HCT116 (cell line): Measurements from ENCODE around the gene FBXO21. TPM values are rescaled to one million over a fixed set of nuclear protein-coding genes. Genes with fewer than 3 reads are reported as not detected.

ENCODE experiments used
- ATAC-seq: fragments of 200-7000 bp; cut with Tn5 transposase; 2 replicates; pipeline ENCODE4 v1.9.1; 2020; ENCODE audit warnings: mild to moderate bottlenecking, moderate library complexity
- BruUV-seq: library from RNA; stranded (reverse); fragments of 400-500 nt; replicated peaks from 2 replicates; lab custom pipeline; 2021; lab: Mats Ljungman, UMichigan
- CTCF ChIA-PET: fragments of 300-600 bp; sonication (Branson Sonifier 250); formaldehyde crosslinking; loops from one replicate; lab custom pipeline; 2021; ENCODE audit warnings: antibody characterized with exemption; lab: Charles Lee
- POLR2A ChIA-PET: fragments of 300-600, 350-600 bp; sonication (Branson Sonifier 250); formaldehyde crosslinking; loops from one replicate; lab custom pipeline; 2021; ENCODE audit warnings: antibody characterized with exemption; lab: Charles Lee
- RAD21 ChIA-PET, 2 experiments: fragments of 300-600 bp; sonication (Branson Sonifier 250); formaldehyde crosslinking; loops; one replicate each; lab custom pipeline; 2023; ENCODE audit warnings: low total read pairs in 2 of 2; ENCODE audit not compliant: uncharacterized antibody in 2 of 2, unreplicated experiment in 2 of 2, low non-redundant PET in 1 of 2; lab: Charles Lee
- DNase-seq: peaks from one replicate; pipeline ENCODE4 v3.0.0-alpha.2; 2010; ENCODE audit warnings: low read depth, low spot score
- H2AFZ ChIP-seq: fragments of 200-600 bp; shearing (Covaris generic), sonication (generic); 2 replicates; pipeline ENCODE4 v1.6.1; 2017; ENCODE audit warnings: low read depth, mixed run types, mixed read lengths, antibody characterized with exemption, low read length; ENCODE audit not compliant: poor library complexity, severe bottlenecking
- H3K27ac ChIP-seq: 2 replicates; pipeline ENCODE4 v1.5.1; 2012; ENCODE audit warnings: low read depth, low read length
- H3K27me3 ChIP-seq: fragments of 200-600 bp; sonication (generic); 2 replicates; pipeline ENCODE4 v1.6.1; 2016; ENCODE audit warnings: mixed run types, low read length, mixed read lengths; ENCODE audit not compliant: insufficient read depth
- H3K36me3 ChIP-seq, 2 experiments: fragments of 200-500 bp in 1 of 2; fragments of 200-600 bp in 1 of 2; sonication (Bioruptor generic) in 1 of 2; sonication (generic) in 1 of 2; 2 replicates each; pipeline versions ENCODE4 v1.5.1 to v1.6.1; 2014 to 2016; ENCODE audit warnings: low read length in 2 of 2, inconsistent platforms in 1 of 2, mixed read lengths in 1 of 2, mixed run types in 1 of 2; ENCODE audit not compliant: insufficient read depth in 2 of 2, control insufficient read depth in 1 of 2
- H3K4me1 ChIP-seq, 2 experiments: fragments of 200-600 bp in 1 of 2; sonication (generic) in 1 of 2; 2 replicates each; pipeline versions ENCODE4 v1.5.1 to v1.6.1; 2012 to 2017; ENCODE audit warnings: low read length in 2 of 2, inconsistent platforms in 1 of 2, mild to moderate bottlenecking in 1 of 2, mixed read lengths in 1 of 2, mixed run types in 1 of 2, moderate library complexity in 1 of 2; ENCODE audit not compliant: insufficient read depth in 2 of 2, control insufficient read depth in 1 of 2
- H3K4me2 ChIP-seq: fragments of 200-600 bp; sonication (generic); 2 replicates; pipeline ENCODE4 v1.6.1; 2017; ENCODE audit warnings: mixed run types, low read length, mixed read lengths
- H3K4me3 ChIP-seq, 2 experiments: fragments of 200-600 bp in 1 of 2; sonication (generic) in 1 of 2; replicated peaks in 1 of 2; 2 replicates each; pipeline ENCODE4 v1.5.1; 2011 to 2016; ENCODE audit warnings: low read length in 2 of 2, control low read depth in 1 of 2, low read depth in 1 of 2, mild to moderate bottlenecking in 1 of 2, mixed read lengths in 1 of 2, mixed run types in 1 of 2
- H3K79me2 ChIP-seq: fragments of 200-600 bp; sonication (generic); 2 replicates; pipeline ENCODE4 v1.6.1; 2017; ENCODE audit warnings: mild to moderate bottlenecking, mixed run types, low read length, moderate library complexity, mixed read lengths; ENCODE audit not compliant: insufficient read depth
- H3K9ac ChIP-seq: fragments of 200-600 bp; sonication (generic); 2 replicates; pipeline ENCODE4 v1.6.1; 2016; ENCODE audit warnings: low read length, mixed read lengths
- H3K9me2 ChIP-seq: fragments of 200-600 bp; sonication (generic), shearing (Covaris generic); 2 replicates; pipeline ENCODE4 v1.6.1; 2017; ENCODE audit warnings: mixed run types, mild to moderate bottlenecking, moderate library complexity; ENCODE audit not compliant: insufficient read depth
- H3K9me3 ChIP-seq, 2 experiments: fragments of 200-500 bp in 1 of 2; fragments of 200-600 bp in 1 of 2; sonication (Bioruptor generic) in 1 of 2; sonication (generic) in 1 of 2; 2 replicates each; pipeline ENCODE4 v1.6.1; 2014 to 2017; ENCODE audit warnings: low read length in 2 of 2, mixed read lengths in 2 of 2, inconsistent platforms in 1 of 2, low read depth in 1 of 2, mild to moderate bottlenecking in 1 of 2, mixed run types in 1 of 2, moderate library complexity in 1 of 2; ENCODE audit not compliant: control insufficient read depth in 1 of 2, insufficient read depth in 1 of 2
- H4K20me1 ChIP-seq: fragments of 200-600 bp; sonication (generic), shearing (Covaris generic); 2 replicates; pipeline ENCODE4 v1.6.1; 2017; ENCODE audit warnings: mixed run types, mild to moderate bottlenecking, moderate library complexity; ENCODE audit not compliant: insufficient read depth
- CEBPB ChIP-seq: IDR thresholded peaks from 2 replicates; pipeline ENCODE4 v1.6.1; 2012; ENCODE audit warnings: low read depth
- RAD21 ChIP-seq: IDR thresholded peaks from 2 replicates; pipeline ENCODE4 v1.6.1; 2012; ENCODE audit warnings: low read depth, mild to moderate bottlenecking
- ZNF274 ChIP-seq: fragments of 200-500 bp; sonication (Bioruptor generic); IDR thresholded peaks from 2 replicates; pipeline ENCODE4 v1.6.1; 2014; ENCODE audit warnings: mild to moderate bottlenecking, low read depth, low read length, inconsistent platforms
- intact Hi-C: fragments of 100-400 bp; cut with micrococcal nuclease; formaldehyde crosslinking; loops from 2 replicates; pipeline ENCODE4 v1.10.0; 2022
- total RNA-seq: library from RNA; stranded (reverse); gene quantifications from one replicate; pipeline ENCODE4 v1.2.1, GENCODE V29; 2021; ENCODE audit not compliant: unreplicated experiment
- TF ChIP-seq, protein P1 (sequence below), 3 experiments: fragments of 200-600 bp in 1 of 3; sonication (generic) in 1 of 3; IDR thresholded peaks in 2 of 3; conservative IDR thresholded peaks in 1 of 3; 2 replicates each; pipeline ENCODE4 v1.5.1; 2012 to 2017; ENCODE audit warnings: low read depth in 2 of 3, low read length in 2 of 3, antibody characterized with exemption in 1 of 3, borderline replicate concordance in 1 of 3, control low read depth in 1 of 3, mild to moderate bottlenecking in 1 of 3, mixed read lengths in 1 of 3, mixed run types in 1 of 3, moderate library complexity in 1 of 3; ENCODE audit not compliant: insufficient read depth in 1 of 3

The FBXO21 gene
- total RNA-seq, 1 experiment from 2014 or later, result 45.5 TPM

DNA sequence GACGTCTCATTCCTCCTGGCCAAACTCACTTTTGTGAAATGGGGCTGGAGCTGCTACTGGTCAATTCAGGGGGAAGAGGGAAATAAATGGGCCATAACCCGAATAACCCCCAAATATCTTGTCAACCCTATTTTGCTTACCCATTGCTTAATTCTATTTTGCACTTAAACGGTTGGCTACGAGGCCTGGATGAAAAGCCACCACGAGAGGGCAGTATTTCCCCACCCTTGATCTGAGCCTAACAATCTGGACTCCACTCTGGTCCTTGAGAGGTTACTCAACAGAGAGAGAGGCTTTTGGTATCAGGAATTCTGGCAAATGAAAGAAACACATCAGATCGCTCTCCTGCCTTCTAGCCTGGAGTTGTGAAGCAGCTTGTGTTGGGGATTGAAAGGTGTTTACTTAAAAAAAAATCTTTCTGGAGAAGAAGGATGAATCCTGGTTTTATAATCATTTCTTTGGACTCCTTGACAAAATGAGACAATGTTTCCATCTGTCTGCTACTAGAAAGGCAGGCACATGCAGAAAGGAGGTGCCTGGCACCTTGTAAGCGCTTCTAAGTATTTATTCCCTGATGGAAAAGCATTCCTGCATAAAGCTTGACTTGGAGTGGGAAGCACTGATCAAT, 22.4 kb upstream of the FBXO21 start:
- Histone ChIP-seq H3K9ac (no peak overlapping the region), H3K4me2 (no peak overlapping the region), H2AFZ (no peak overlapping the region), H4K20me1 (no peaks in the 10 kb centered on the region), H3K79me2 (no peaks in the 10 kb centered on the region), H3K4me1 (no peaks in the 10 kb centered on the region), H3K36me3 (no peaks in the 10 kb centered on the region), H3K27ac (no peak overlapping the region), H3K9me3 (no peaks in the 10 kb centered on the region), H3K9me2 (no peaks in the 10 kb centered on the region), H3K27me3 (peaks cover 9% of the 10 kb centered on the region; the same call in 1 of the 2 replicates), H3K4me3 (no peak overlapping the region)
- DNase-seq, result peak; percentile 68
- ATAC-seq, result peak; percentile 93
- ChIA-PET RAD21 (interaction anchor here in 1 of 2 experiments (0.7 to 0.8 kb wide), 2 partner anchors 631 to 637 kb away, joined by 3 read pairs; no protein-coding TSS in a partner anchor), POLR2A (no interaction called here), CTCF (interaction anchor here (1.0 to 2.7 kb wide), 5 partner anchors 154 to 645 kb away, joined by 3 to 8 read pairs (median 5); no protein-coding TSS in a partner anchor)
- TF ChIP-seq ZNF274 (no peak), RAD21 (peak; percentile 92), CEBPB (peak; percentile 42; the same call in 1 of the 2 replicates)
- TF ChIP-seq, protein P1, sequence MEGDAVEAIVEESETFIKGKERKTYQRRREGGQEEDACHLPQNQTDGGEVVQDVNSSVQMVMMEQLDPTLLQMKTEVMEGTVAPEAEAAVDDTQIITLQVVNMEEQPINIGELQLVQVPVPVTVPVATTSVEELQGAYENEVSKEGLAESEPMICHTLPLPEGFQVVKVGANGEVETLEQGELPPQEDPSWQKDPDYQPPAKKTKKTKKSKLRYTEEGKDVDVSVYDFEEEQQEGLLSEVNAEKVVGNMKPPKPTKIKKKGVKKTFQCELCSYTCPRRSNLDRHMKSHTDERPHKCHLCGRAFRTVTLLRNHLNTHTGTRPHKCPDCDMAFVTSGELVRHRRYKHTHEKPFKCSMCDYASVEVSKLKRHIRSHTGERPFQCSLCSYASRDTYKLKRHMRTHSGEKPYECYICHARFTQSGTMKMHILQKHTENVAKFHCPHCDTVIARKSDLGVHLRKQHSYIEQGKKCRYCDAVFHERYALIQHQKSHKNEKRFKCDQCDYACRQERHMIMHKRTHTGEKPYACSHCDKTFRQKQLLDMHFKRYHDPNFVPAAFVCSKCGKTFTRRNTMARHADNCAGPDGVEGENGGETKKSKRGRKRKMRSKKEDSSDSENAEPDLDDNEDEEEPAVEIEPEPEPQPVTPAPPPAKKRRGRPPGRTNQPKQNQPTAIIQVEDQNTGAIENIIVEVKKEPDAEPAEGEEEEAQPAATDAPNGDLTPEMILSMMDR (IDR thresholded peaks at IDR 0.05 in 2 of 3, conservative IDR thresholded peaks at IDR 0.05 in 1 of 3; ENCODE audit: borderline replicate concordance in 1 of 3, insufficient read depth in 1 of 3, low read depth in 2 of 3, low read length in 2 of 3), result peak; percentile 88 to 98 (median 91)
- no TSS peak for BruUV-seq
- intact Hi-C loops, result loop anchor here (1.0 to 10.0 kb wide), 6 partner anchors 155 to 638 kb away; no protein-coding TSS in a partner anchor
